ENCODE measurements around the gene CSTB.

CSTB gene

DNA sequence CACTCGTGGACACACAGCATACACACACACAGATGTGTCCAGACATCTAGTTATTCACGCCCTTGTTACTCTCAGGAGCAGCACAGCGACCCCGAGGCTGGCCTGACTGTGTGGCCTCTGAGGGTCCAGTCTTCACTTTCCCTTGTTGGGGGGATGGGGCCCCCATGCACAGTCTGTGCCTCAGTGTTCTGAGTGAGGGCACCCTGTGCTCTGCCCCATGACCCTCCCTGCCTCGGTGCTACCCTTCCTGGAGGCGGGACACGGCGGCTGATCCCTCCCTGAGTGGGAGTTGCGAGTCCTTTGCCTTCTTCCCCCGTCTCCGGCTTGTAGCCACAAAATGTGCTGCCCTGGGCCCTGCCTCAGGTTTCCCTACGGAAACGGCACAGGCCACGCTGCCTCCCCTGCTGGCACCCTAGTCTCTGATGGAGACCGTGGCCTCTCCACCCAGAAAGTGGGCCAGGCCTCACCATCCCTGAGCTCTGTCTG lies 8.6 kb downstream of the CSTB start:
- no peak for FAIRE-seq

DNA sequence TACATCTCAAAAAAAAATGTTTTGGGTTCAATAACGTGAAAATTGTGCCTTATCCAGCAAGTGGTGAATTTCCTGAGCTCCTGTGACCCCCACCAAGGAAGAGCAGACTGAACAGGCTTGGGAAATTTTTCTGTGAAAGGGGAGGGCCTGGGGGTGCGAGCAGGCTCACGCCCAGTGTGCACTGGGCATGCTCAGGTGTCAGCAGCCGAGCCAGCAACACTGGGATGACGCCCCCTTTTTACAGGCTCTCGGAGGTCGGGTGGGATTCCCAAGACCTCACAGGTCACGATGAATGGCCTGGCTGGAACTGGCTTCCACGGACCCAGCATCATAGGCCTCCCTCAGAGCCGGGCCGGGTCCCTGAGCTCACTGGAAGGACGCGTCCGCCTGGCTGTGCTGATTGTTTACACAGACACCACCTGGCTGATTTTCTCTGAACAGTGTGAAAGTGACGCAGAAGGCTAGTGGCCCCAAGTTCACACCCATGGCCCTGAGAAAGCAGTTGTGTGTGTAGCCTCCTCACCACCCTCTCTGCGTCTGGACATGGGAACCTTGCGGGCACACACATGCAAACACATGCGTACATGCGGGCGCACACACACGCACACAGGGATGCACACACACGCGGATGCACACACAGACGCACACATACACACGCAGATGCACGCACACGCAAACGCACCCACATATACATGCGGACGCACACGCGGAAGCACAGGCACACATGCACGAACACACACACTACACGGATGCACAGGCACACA lies 9.2 kb downstream of the CSTB start:
- no peak for FAIRE-seq

DNA sequence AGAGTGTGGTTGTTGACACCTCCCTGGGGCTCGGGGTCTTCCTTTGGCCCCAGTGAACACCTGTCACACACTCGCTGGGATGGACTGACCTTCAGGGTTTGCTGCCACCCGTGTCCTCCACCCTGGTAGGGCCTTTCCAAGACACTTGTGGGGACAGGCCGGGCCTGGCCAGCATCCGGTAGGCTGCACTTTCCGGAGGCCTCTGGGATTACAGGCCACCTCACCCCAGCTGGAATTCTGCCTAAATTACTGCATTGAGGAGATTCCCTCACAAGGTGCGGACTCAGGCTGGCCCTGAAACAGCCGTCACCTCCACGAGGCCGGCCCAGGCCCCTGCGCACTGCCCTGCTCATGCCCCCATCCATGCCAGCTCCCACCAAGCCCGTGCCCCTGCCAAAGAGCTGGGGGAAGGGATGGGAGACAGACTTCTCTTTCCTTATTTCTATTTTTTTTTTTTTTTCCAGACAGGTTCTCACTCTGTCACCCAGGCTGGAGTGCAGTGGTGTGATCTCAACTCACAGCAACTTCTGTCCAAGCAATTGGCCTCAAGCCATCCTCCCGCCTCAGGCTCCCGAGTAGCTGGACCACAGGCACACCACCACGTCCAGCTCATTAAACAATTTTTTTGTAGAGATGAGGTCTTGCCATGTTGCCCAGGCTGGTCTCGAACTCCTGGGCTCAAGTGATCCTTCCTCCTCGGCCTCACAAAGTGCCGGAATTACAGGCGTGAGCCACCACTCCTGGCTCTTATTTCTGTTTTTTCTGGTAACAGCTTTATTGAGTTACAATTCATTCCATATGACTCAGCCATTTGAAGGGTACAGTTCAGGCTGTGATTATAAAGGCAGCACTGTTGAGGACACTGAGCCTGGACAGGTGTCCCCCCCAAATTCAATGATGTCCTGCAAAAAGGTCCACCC lies 11.3 kb downstream of the CSTB start:
- FAIRE-seq = no peak

DNA sequence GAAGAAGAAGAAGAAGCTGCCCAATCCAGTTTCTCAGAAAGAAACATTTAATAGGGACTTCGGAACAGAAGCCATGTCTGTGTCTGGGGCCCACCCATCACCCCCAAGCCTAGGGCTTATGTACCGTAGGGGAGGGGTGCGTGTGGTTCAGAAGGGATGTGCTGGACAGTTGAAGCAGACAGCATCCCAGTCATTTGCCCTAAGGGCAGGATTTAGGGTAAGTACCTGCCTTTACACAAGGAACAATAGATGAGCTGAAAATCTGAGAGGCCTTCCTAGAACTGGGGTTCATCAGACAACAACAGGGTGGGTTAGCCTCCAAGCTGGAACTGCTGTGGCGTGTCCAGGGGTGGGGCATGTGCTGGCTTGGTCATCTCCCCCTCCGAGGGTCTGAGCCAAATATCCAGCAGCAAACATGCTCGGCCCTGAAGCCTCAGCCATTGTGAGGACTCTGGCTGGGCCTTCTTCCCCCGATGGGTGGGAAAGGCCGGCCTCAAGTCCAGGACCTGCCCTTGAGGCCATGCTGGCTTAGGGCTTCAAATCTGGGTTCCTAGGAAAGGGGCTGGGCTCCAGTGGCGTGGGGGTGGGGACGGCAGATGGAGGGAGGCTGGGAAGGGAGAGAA lies 12.1 kb downstream of the CSTB start:
- FAIRE-seq = no peak

DNA sequence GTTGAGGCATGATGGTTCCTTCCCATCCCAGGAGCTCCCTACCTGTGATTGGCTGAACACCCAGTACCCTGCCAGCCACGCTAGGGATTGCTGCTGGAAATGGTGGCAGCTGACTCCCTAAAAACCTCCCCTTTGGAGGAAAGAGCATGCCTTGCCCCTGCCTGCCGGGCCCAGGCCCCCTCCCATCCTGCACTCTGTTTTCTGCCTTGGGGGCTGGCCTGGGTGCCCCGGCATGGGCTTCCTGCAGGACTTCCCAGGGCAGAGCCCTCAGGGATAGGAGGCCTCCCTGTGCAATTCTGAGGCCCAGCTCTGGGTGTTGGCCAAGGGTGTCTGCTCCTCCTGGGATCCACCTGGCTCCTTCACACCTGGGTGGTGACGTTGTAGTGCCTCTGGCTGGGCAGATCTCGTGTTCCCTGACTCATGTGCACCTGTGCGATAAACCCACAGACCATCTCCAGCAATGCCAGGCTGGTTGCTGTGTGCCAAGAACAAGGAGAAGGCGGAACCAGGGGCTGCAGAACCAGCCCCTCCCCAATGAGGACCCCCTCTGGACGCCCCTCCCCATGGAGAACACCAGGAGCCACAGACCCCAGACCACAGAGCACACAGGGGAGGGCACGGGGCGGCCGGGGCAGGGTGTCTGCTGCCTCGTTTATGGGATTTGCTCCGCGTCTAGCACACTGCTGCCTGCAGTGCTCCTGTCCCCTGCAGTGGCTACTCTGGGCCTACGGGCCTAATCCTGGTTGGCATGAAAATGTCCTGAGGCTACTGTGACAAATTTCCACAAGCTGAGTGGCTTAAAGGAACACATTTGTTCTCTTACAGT lies 13.6 kb downstream of the CSTB start:
- FAIRE-seq = no peak

DNA sequence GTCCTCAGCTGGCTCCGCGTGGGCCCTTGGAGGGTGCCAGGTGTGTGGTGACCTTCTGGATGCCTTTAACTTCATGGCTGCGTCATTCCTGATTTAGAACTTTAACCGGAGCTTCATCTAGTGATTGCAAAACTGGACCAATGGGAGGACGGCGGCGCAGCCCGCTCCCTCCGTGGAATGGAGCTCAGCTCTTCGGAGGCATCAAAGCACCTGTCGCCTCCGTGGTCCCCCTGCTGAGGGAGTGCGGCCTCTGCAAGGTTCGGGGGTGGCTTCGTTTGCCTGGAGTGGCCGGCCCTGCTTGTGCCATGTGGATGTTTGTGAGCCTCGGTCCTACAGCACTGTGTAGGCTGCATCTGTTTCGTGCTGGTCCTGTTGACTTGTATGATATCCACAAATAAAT lies 14.2 kb downstream of the CSTB start:
- no peak for FAIRE-seq

DNA sequence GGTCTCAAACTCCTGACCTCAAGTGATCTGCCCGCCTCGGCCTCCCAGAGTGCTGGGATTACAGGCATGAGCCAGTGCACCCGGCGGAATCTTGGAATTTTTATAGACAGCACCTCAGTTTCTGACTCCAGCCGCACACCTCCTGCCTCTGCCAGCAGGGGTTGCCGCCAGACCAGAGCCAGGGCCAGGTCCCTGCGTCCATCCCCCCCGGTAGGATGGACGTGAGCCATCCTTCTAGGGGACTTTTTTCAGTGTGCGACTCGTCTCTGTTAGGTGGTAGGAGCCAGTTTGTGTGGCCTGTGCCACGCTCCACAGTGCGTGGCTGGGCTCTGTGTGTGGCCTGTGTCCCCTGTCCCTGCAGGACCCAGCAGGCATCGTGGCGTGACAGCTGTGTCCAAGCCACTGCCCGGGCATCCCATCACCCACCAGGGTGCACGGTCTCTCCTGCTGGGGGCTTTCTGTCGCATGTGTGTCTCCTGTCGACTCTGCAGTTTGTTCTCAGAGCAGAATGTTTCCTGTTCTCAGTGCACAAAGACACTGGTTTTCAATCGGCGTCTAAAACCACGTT lies 15.6 kb downstream of the CSTB start:
- FAIRE-seq = no peak

DNA sequence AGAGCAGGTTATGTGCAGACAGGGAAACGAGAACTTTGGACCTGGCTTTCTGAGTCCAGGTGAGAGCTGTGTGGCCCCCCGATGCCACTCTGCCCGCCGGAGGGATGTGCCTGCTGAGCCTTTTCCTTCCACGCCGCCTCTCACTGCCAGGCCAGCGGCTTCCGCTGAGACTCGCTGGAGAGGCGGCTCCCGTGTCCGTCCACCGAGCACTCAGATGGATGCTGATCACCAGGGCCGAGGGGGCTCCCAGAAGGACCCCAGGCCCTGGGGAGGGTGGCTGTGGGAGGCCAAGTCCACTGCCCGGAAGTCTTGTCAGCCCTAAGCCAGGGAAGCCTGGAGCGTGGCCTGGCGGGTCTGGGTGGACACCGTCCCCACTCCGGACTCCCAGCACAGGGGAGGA lies 16.5 kb downstream of the CSTB start:
- no peak for FAIRE-seq

DNA sequence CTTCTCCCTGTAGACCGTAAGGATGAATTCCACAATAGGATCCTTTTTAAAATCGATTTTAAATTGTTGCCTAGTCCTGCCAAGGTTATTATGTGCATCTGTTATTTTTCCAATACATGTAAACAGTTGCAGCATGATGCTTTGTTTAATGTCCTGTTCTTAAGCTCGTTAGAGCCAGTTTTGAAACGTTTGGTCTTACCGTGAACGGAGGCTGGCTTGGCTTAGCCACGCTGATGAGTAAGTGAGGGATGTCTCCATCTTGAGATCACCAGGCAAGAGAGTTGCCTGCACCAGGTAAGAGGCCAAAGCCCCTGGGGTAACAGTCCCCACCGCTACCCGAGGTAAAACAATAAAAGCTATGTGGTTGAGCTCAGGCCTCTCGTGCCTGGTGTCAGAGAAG lies 17.3 kb downstream of the CSTB start:
- no peak for FAIRE-seq

DNA sequence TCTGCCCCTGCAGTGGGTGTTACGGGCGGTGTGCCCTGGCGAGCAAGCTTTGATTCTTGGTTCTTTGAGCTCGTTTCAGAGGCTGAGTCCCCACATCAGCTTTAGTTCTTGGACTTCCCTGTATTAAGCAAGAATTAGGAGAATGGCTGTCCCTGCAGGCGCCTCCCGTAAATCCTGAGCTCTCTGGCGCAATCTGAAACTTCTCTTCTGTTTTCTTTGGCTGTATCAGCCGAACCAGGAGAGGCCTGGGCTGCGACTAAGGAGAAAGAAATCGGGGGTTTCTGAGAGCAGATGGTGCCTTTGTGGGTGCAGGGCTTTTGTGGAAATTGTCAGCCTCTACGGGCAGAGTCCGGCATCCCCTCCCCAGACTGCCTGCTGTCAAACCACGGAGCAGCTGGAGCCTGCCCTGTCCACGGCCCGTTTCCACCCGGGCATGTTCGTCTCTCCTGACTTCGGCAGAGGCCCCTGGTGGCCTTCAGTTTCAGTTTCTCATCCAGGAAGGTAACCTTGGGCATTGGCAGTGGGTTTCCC lies 17.9 kb downstream of the CSTB start:
- FAIRE-seq = no peak

DNA sequence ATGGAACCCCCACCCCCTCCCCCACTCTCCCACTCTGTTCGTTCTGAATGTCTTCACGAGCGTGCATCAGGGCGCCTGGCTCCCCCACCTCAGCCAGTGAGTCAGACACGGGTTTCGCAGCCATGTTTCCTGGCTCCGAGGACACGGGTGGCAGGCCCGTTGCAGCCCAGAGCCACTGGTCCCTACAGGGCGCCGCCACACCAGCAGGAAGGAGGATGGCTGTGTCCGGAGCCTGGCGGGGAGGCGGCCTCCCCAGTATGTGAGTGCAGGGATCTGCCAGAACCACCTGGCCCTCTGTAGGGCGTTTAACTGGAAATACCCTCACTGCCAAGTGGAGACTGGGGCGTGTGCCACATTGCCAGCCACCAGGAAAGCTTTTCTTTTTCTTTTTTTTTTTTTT lies 18.5 kb downstream of the CSTB start:
- FAIRE-seq = no peak

DNA sequence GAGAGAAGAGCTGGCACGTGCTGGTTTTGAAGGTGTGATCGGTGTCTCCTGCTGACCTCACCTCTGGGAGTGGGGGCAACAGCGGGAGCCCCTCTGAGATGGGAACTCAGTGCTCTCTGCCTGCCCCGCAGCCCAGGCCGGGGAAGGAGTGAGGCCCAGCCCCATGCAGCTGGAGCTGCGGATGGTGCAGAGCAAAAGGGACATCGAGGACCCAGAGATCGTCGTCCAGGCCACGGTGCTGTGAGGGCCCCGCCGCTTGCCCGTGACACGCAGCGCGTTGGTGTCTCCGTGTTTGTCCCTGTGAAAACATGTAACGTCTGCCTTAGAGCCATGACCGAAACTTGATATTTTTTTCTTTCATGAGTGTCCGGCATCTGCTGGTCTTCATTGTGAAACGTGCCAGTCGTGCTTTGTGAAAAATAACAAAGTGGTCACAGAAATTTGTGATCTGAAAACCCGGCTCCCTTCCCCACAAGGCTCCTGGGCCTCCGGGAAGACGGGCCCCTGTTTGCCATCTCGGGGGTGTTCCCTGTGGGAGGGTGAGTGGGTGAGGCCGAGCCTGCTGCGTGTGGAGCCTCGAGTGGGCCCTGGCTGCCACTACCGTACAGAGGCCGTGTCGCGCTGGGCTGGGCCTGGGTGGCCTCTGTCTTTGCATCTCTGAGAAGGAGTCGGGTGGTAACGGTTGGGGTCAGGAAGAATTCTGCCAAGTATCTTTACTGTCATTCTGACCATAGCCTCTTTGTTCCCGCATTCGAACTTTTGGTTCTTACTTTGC lies 20.1 kb downstream of the CSTB start:
- FAIRE-seq = no peak

DNA sequence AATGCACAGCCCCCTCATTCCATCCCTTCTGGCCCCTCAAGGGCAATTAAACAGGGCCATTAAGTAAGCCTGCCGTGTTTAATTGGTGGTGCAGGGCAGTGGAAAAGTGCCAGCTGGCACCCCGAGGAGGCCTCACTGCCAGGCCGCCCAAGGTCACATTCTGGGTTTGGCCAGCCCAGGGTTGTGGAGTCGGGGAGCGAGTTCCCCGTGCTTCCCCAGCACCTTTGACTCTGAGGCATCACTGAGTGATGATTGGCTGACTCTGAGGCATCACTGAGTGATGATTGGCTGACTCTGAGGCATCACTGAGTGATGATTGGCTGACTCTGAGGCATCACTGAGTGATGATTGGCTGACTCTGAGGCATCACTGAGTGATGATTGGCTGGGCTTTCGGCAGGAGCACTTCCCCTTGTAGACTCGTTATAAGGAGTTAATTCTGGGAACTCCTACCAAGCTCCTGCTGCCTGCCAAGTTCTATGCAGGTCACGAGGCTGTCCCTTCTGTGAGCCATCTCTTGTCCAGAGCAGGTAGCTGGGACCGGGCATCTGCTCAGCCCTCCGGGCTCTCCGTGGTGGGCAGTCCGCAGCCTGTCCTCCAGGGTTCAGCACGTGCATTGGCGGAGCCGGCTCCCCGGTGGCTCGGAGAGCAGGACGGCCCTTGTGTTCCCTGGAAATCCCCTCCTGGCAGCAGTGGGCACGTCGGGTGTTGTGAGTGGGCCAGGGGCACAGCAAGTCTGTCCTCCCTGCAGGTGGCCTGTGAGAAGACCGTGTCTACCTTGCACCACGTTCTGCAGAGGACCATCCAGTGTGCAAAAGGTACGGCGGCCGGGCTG lies 20.9 kb downstream of the CSTB start:
- no peak for FAIRE-seq

DNA sequence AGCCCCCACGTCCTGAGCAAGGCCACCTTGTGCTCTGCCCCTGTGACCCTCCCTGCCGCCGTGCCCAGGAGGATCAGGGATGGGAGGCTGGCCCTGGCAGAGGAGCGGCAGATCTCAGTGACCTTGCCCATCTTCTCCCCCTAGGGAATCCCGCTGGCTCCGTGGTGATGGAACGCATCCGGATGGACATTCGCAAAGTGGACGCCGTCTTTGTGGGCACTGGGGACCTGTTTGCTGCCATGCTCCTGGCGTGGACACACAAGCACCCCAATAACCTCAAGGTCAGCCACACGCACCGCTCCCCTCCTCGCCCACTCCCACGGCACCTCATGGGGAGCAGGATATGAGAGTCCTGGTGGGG lies 22.7 kb downstream of the CSTB start:
- FAIRE-seq = no peak

DNA sequence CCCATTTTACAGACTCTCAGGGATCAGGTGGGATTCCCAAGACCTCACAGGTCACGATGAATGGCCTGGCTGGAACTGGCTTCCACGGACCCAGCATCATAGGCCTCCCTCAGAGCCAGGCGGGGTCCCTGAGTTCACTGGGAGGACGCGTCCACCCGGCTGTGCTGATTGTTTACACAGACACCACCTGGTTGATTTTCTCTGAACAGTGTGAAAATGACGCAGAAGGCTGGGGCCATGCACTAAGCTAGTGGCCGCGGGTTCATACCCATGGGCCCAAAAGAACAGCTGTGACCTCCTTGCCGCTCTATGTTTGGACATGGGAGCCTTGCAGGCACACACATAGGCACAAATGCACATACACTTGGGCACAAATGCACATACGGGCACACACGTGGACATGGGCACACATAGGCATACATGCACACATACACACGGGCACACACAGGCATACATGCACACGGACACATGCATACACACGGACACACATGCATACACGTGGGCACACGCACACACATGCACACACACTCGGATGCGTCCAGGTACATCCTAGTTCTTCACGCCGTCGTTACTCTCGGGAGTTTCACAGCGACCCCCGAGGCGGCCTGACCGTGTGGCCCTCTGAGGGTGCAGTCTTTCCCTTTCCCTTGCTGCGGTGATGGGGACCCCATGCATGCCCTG lies 23.2 kb downstream of the CSTB start:
- no peak for FAIRE-seq

DNA sequence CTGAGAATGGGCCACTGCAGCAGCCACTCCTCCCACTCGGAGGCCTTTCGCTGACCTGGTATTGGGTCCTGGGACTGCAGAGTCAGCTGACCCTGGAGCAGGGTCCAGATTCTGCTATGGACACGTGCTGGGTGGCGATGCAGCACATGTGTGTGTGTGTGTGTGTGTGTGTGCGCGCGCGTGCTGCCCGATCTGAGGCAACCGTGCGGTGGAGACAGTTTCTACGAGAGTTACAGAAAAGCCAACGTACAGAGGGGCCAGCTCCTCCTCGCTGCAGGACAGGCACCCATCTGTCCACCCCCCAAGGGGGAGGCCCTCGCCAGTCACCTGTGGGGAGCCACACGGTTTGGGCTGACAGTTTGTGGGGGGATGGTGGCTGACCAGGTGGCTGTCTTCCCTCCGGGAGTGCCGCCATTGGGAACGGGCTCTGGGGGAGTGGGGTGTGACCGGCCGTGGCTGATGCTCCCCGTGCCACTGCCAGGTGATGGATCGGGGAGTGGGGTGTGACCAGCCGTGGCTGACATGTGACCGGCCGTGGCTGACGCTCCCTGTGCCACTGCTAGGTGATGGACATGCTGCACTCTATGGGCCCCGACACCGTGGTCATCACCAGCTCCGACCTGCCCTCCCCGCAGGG lies 24.0 kb downstream of the CSTB start:
- FAIRE-seq = no peak

DNA sequence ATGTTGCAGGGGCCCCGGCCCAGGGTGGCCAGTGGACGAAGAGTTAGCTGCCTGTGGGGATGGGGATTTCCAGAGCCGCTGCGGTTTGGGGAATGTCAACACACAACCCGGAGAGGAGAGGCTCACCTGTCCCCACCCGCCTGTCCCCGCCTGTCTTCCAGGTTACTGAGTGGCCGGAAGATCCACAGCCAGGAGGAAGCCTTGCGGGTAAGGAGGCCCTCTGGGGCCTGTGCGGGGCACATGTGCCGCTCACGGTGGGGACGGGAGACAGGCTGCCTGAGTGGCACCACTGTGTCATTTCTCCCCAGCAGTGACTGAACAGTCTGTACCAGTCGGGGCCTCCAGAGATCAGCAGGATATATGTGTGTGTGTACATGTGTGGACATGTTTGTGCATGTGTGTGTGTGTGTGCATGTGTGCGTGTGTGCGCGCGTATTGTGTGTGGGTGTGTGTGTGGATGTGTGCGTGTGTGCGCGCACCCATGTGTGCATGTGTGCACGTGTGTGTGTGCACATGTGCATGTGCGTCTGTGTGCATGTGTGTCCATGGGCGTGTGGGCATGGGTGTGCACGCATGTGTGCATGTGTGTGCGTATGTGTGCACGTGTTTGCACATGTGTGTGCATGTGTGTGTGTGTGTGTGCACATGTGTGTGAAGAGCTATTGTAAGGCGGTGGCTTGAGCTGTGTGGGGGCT lies 25.6 kb downstream of the CSTB start:
- FAIRE-seq = no peak

DNA sequence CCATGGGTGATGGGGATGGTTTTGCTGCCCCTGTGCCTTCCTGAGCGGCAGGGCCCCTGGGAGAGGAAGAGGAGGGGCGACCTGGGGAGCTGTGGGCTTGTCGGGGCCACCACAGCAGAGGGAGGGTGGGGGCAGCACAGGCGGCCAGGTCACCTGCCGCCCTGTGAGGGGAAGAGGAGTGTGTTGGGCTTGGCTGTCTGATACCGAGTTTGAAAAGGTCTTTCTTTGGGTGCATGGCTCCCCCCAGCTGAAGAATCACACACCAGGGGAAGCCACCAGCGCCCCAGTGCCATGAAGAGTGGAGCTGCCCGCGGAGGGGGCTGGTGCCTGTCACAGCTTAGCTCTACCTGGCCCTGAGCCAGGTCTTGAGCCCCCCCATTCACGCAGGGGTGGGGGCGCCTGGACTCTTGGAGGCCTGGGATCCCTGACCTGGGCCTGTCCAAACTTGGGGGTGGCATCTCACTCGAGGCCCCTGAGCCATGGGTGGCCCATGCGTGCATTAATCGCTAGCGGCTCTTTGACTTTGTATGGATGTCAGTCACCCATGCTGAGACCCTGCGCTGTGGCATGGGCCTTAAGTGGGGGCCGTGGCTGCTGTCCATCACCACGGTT lies 26.4 kb downstream of the CSTB start:
- FAIRE-seq = no peak

Data from endometrium (tissue), 2 donors.